Measurements from ENCODE around the gene EVA1A.

GRCh38 chr2:75607400-75607798 is 46.7 kb upstream of the EVA1A start:
- TF ChIP-seq CTCF (IDR thresholded peaks at IDR 0.05; ENCODE audit: insufficient read depth, low read length, poor library complexity, severe bottlenecking): no peak
- no peak for TF ChIP-seq EZH2phosphoT487 (conservative IDR thresholded peaks at IDR 0.05; ENCODE audit: low read length)
